ENCODE measurements around the gene FAM221A. TPM values are rescaled to one million over a fixed set of nuclear protein-coding genes. Genes with fewer than 3 reads are reported as not detected.

FAM221A gene
- total and polyA plus RNA-seq, 2 of the 8 experiments (the other 6 are each of a cell fraction or from before 2014, with no cell fraction given) = 21.5 to 39.0 TPM

GRCh38 chr7:23713285-23714149, 33.5 kb downstream of the FAM221A start:
- Histone ChIP-seq H3K23me2 (ENCODE audit: low read depth, low read length) (no peaks in the 10 kb centered on the region), H3K27ac (ENCODE audit: low read depth, low read length) (no peak overlapping the region), H2AK5ac (ENCODE audit: low read depth, low read length) (no peak overlapping the region), H4K8ac (ENCODE audit: extremely low read depth, insufficient read depth, low read length) (no peak overlapping the region), H3K4me3 (ENCODE audit: extremely low read depth in 1 of 4, insufficient read depth in 2 of 4, low read depth in 3 of 4, low read length in 4 of 4) (no peak overlapping the region), H3K18ac (ENCODE audit: extremely low read depth, low read length) (no peak overlapping the region), H3K79me1 (ENCODE audit: low read depth, low read length) (no peaks in the 10 kb centered on the region), H2AFZ (ENCODE audit: low read length) (no peak overlapping the region), H2BK12ac (ENCODE audit: low read depth, low read length) (no peak overlapping the region), H3K27me3 (replicated peaks in 1 of 4; ENCODE audit: control insufficient read depth in 3 of 4, extremely low read depth in 1 of 4, insufficient read depth in 3 of 4, low read length in 3 of 4) (no peaks in the 10 kb centered on the region), H3K4me1 (replicated peaks in 1 of 4; ENCODE audit: control insufficient read depth in 3 of 4, insufficient read depth in 4 of 4, low read length in 3 of 4) (no peaks in the 10 kb centered on the region), H4K5ac (ENCODE audit: insufficient read length, low read depth, low read length) (no peak overlapping the region), H3K4me2 (ENCODE audit: insufficient read depth in 1 of 2, low read depth in 2 of 2, low read length in 2 of 2) (no peak overlapping the region), H4K91ac (replicated peaks; ENCODE audit: insufficient read length, low read length) (no peak overlapping the region), H3K9me3 (ENCODE audit: insufficient read depth in 2 of 2, low read depth in 1 of 2, low read length in 1 of 2) (no peaks in the 10 kb centered on the region), H3K14ac (ENCODE audit: insufficient read length) (no peak overlapping the region), H3K23ac (ENCODE audit: insufficient read length) (no peak overlapping the region), H3K36me3 (ENCODE audit: control insufficient read depth in 2 of 4, insufficient read depth in 4 of 4, low read length in 3 of 4) (no peaks in the 10 kb centered on the region), H3K9ac (replicated peaks in 1 of 4; ENCODE audit: extremely low read depth in 1 of 4, low read depth in 3 of 4, low read length in 3 of 4) (no peak overlapping the region), H2BK5ac (ENCODE audit: low read depth, low read length) (no peak overlapping the region), H3K56ac (replicated peaks; ENCODE audit: insufficient read length, low read depth, low read length) (no peak overlapping the region), H3K79me2 (ENCODE audit: control insufficient read depth in 1 of 2, insufficient read depth in 2 of 2, low read length in 2 of 2) (no peaks in the 10 kb centered on the region), H3K4ac (replicated peaks; ENCODE audit: insufficient read length, low read depth, low read length) (no peak overlapping the region), H2BK20ac (ENCODE audit: low read length) (no peak overlapping the region), H4K20me1 (replicated peaks in 1 of 2; ENCODE audit: control insufficient read depth in 1 of 2, insufficient read depth in 2 of 2, low read length in 2 of 2) (no peaks in the 10 kb centered on the region), H2BK15ac (ENCODE audit: low read length) (no peak overlapping the region), H2BK120ac (replicated peaks; ENCODE audit: low read depth, low read length) (no peak overlapping the region)
- POLR2A ChIA-PET (ENCODE audit: partially characterized antibody) = interaction anchor here (1.8 kb wide), 1 partner anchor 182 kb away, joined by 3 read pairs; no protein-coding TSS in a partner anchor
- no peak for TF ChIP-seq SIX5 (IDR thresholded peaks at IDR 0.05; ENCODE audit: low read depth, low read length)
- no peak for TF ChIP-seq SAP30 (IDR thresholded peaks at IDR 0.05; ENCODE audit: insufficient read depth, insufficient replicate concordance, low read length)
- TF ChIP-seq SP4 (IDR thresholded peaks at IDR 0.05; ENCODE audit: low read length) = no peak
- TF ChIP-seq RFX5 (IDR thresholded peaks at IDR 0.05; ENCODE audit: borderline replicate concordance, low read depth, low read length) = no peak
- no peak for TF ChIP-seq BRCA1 (IDR thresholded peaks at IDR 0.05; ENCODE audit: low read depth, low read length)
- TF ChIP-seq SP1 (IDR thresholded peaks at IDR 0.05; ENCODE audit: low read depth, low read length) = no peak
- 91 to 100% methylated on average over 1 to 6 of the region's 6 CpGs for WGBS, 2 experiments (ENCODE audit: extremely low coverage in 1 of 2, insufficient coverage in 1 of 2, insufficient read length in 1 of 2, insufficient replicate concordance in 2 of 2, low coverage in 1 of 2, low lambda C conversion rate in 2 of 2, missing lambda C conversion rate in 1 of 2)
- FAIRE-seq = no peak
- DNase-seq (ENCODE audit: low read depth in 1 of 2, low spot score in 2 of 2) = no peak
- CTCF ChIA-PET (ENCODE audit: partially characterized antibody) = interaction anchor here (0.9 to 7.1 kb wide), 12 partner anchors 11 to 168 kb away, joined by 3 to 74 read pairs (median 6); no protein-coding TSS in a partner anchor

Data from H1 (cell line).